Measurements from ENCODE around the gene TMEM163.

DNA sequence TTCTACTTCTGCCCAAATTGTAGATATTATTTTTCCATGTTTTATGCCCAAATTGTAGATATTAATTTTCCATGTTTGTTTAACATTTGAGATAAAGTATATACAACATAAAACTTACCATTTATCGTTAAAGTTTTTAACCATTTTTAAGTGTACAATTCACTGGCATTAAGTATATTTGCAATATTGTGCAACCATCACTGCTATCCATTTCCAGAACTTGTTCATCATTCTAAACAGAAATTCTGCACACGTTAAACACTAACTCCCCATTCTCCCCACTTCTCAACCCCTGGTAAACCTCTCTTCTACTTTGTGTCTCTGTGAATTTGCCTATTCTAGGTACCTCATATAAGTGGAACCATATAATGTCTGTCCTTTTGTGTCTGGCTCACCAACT, 302.8 kb downstream of the TMEM163 start:
- no peak for TF ChIP-seq POLR2AphosphoS5 (IDR thresholded peaks at IDR 0.05)
- TF ChIP-seq, protein P1, sequence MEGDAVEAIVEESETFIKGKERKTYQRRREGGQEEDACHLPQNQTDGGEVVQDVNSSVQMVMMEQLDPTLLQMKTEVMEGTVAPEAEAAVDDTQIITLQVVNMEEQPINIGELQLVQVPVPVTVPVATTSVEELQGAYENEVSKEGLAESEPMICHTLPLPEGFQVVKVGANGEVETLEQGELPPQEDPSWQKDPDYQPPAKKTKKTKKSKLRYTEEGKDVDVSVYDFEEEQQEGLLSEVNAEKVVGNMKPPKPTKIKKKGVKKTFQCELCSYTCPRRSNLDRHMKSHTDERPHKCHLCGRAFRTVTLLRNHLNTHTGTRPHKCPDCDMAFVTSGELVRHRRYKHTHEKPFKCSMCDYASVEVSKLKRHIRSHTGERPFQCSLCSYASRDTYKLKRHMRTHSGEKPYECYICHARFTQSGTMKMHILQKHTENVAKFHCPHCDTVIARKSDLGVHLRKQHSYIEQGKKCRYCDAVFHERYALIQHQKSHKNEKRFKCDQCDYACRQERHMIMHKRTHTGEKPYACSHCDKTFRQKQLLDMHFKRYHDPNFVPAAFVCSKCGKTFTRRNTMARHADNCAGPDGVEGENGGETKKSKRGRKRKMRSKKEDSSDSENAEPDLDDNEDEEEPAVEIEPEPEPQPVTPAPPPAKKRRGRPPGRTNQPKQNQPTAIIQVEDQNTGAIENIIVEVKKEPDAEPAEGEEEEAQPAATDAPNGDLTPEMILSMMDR (IDR thresholded peaks at IDR 0.05) = no peak

All from stomach (tissue), 4 donors.